ENCODE data around the gene USF1.
"Not testable (repeated sequence)": the region's sequence is repeated elsewhere in the genome, so short reads cannot be mapped to it uniquely, and the experiment has no call there.

USF1 gene

DNA sequence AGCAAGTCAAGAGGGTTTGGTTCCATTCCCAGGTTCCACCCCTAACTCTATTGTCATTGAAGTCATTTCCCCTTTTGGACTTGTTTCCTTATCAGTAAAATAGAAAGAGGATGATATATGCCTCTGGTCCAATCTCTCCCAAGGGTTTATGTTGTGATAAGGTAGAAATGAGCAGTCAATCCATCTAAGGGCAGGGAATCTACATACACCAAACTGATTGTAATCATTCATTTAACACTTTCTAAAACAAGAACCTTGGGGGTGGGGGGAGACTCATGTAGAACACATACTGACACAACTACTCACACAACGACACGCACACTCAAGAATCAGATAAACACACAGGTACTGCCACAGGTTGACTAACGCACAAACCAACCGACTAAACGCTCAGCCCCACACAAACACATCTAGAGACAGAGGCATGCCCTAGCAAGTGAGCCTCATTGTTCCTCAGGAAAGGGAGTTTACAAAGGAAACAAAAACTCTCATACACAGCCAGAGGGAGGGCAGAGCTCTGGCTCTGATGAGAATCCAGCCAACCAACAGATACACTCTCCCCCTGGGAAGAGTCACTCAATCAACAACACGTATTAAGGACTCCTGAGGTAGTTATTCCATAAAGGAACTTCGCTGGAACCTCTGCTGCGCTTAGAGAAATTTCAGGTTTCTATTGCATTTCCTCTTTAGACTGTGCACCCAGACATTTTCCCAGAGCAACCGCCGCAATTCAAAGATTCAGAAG lies 25.9 kb downstream of the USF1 start:
- peak overlapping the region; percentile 98 for H3K4me3 ChIP-seq (ENCODE audit: low read depth, low read length)

DNA sequence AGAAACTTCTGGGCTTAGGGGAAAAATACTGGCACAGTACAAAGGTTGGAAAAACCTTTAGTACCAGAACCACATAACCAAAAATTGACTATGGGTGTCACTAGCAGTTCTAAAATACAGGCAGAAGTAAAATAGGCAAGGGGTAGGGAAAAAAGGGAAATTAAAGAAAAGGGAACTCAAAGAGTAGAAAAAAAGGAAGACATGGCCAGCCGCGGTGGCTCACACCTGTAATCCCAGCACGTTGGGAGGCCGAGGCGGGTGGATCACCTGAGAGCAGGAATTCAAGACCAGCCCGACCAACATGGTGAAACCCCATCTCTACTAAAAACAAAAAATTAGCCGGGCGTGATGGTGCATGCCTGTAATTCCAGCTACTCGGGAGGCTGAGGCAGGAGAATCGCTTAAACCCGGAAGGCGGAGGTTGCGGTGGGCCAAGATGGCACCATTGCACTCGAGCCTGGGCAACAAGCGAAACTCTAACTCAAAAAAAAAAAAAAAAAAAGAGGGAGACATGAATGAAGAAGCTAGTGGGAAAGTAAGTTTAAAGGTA lies 26.6 kb downstream of the USF1 start:
- peak overlapping the region; percentile 98 for H3K4me3 ChIP-seq (ENCODE audit: low read depth, low read length)

DNA sequence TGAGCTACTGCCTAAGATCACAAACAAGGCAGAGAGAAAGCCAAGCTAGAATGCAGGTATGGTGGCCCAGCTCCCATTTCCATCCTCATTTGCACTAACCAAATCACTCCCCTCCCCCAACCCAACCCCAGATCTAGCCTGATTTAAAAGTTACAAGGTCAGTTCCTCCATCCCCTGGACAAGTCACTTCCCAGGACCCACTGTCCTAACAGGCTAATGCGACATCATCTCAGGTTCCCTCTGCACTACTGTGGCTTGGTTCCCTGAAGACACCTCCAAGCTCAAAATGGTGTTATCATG lies 27.2 kb downstream of the USF1 start:
- H3K4me3 ChIP-seq (ENCODE audit: low read depth, low read length) = no peak overlapping the region

- H3K4me3 ChIP-seq (ENCODE audit: low read depth, low read length) = no peak overlapping the region
Observed at GRCh38 chr1:161017756-161018630, 27.8 kb downstream of the USF1 start.

GRCh38 chr1:161017181-161017580 lies 28.6 kb downstream of the USF1 start:
- not testable (repeated sequence) for H3K4me3 ChIP-seq (ENCODE audit: low read depth, low read length)

DNA sequence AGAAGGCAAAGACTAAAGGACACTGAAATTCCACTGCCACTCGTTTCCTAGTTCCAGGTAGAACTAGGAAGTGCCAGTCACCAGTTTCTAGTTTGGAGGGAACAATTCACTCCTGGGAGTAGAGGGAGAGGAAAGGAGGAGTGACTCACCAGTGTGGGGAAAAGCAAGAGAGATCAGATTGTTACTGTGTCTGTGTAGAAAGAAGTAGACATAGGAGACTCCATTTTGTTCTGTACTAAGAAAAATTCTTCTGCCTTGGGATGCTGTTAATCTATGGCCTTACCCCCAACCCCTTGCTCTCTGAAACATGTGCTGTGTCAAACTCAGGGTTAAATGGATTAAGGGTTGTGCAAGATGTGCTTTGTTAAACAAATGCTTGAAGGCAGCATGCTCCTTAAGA lies 29.1 kb downstream of the USF1 start:
- not testable (repeated sequence) for H3K4me3 ChIP-seq (ENCODE audit: low read depth, low read length)

- H3K4me3 ChIP-seq (ENCODE audit: low read depth, low read length) = no peak overlapping the region
Observed at GRCh38 chr1:161013488-161014230, 32.1 kb downstream of the USF1 start.

GRCh38 chr1:161013131-161013487 lies 32.7 kb downstream of the USF1 start:
- H3K4me3 ChIP-seq (ENCODE audit: low read depth, low read length) = no peak overlapping the region

- no peak overlapping the region for H3K4me3 ChIP-seq (ENCODE audit: low read depth, low read length)
Observed at GRCh38 chr1:161012420-161012819, 33.4 kb downstream of the USF1 start.

DNA sequence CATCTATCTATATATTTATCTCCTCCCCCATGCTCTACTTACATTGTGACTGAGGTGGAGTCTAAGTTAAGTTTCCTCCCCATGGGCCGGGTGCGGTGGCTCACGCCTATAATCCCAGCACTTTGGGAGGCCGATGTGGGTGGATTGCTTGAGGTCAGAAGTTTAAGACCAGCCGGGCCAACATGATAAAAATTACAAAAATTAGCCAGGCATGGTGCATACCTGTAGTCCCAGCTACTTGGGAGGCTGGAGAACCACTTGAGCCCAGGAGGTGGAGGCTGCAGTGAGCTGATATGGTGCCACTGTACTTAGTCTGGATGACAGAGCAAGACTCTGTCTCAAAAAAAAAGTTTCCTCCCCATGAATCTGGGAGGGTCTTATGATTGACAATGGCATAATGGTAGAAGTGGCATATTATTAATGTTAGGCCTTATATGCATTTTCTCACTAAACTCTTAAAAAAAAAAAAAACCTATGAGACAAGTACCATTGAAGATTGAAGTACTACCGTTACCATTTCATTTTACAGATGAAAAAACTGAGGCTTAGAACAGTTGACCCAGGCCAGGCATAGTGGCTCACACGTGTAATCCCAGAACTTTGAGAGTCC lies 36.1 kb downstream of the USF1 start:
- no peak overlapping the region for H3K4me3 ChIP-seq (ENCODE audit: low read depth, low read length)

DNA sequence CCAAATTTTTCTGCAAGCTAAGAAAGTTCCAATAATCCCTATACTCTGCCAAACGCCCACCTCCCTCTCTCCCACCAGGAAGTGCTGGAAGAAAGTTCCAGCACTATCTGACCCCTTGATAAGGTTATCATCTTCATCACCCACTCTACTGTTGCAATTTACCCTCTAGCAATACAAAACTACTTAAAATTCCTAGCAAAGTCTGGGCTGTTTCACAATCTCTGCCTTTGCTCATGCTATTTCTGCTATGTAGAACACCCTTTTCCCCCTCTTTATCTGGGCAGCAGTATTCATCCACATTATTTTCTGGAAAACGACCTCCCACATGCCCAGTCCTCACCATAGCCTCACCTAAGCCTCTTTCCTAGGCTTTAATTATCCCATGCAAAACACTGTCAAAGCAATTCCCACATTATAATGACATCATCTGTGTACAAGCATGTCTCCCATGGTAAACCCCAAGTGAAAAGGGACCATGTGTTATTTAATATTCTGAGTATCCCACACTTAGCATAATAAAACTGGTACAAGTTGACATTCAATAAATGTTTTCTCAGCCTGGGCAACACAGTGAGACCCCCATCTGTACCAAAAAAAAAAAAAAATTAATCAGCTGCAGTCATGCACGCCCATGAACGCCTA lies 36.8 kb downstream of the USF1 start:
- H3K4me3 ChIP-seq (ENCODE audit: low read depth, low read length) = no peak overlapping the region

DNA sequence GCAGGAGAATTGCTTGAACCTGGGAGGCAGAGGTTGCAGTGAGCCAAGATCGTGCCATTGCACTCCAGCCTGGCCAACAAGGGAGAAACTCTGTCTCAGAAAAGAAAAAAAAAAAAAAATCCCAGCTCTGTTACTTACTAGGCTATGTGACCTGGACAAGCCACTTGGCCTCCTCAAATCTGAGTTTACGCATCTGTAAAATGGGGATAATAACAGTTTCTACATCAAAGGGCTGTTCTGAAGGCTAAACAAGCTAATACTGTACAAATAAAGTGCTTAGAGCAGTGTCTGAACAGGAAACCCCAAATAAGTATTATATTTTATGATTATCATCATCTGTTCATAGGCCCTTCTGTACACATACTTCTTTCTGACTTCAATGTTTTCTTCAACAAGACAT lies 38.4 kb downstream of the USF1 start:
- no peak overlapping the region for H3K4me3 ChIP-seq (ENCODE audit: low read depth, low read length)

DNA sequence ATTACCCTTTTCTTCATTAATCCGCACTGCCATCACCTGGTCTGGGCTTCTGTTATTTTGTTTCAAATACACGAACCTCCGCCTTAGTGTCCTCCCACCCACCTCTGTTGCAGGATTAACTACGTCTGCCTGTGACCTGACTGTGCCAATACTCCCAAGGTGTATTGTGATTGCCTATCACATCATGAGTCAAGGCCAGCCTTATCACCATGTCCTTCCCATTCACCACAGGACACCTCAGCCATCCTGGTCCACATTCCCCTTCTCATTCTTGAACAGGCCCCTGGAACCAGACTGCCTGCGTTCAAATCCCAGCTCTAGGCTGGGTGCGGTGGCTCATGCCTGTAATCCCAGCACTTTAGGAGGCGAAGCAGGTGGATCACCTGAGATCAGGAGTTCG lies 39.2 kb downstream of the USF1 start:
- H3K4me3 ChIP-seq (ENCODE audit: low read depth, low read length) = no peak overlapping the region

DNA sequence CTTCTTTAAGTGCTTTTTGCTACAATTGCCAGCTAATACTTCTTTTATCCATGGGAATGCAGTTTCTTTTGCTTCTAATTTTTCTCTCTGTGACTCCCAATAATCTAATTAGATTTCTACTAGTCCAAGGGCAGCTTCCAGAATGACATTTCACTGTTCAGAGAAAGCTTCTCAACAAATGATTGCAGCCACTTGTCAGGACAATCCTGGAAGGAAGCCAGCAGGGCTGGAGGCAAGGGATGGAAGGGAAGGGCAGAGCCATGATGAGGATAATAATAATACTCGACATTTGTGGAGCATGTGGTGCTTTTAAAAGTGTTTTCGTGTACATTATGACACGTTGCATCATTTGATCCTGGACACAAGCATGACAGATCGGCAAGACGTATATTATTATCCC lies 44.3 kb downstream of the USF1 start:
- H3K4me3 ChIP-seq (ENCODE audit: low read depth, low read length) = no peak overlapping the region

- no peak overlapping the region for H3K4me3 ChIP-seq (ENCODE audit: low read depth, low read length)
Observed at GRCh38 chr1:161000736-161001480, 44.9 kb downstream of the USF1 start.

DNA sequence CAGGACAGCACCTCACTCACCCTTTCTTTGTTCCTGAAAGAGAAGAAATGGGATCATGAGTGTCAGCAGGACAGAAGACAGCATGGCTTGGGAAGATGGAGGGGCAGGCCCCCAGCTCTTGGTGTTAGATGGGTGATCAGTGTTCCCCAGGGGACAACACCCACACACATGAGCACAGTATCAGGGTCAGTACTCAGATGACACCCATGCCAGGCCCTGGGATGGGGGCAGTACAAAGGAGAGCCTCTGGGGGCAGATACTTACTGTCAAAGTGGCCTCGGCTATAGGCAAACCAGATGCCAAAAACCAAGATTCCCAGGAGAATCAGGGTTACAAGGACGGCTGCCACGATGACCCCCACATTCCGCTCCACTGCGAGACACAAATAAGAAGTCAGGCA lies 46.4 kb downstream of the USF1 start:
- H3K4me3 ChIP-seq (ENCODE audit: low read depth, low read length) = no peak overlapping the region

DNA sequence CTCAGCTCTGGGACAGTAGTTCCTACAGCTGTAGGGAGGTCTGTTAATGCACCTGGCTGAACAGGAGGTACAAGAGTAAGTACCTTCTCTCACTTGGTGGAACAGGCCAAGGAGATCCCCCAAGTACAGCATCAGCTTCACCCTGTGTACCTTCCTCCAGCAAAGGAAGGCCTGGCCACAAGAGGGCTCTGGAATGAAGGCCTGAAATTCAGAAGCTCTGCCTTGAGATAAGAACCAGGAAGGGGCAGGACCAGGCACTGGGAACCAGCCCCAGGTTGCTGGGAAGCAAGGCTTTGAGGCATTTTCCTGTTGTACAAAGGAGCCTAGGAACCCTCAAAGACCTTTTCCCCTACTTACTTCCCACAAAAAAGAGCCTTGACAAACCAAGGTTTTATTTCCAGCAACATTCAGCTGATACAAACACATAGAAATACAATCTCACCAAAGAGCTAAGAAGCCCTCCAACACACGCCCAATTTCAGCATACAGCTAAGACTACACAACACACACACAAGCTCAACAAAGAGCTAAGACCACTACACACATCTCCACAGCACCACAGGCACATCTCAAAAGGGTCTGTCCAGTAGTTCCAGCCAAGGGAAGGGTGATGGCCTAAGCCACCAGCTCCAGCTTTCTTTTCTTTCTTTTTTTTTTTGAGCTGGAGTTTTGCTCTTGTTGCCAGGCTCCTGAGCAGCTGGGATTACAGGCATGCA lies 48.3 kb downstream of the USF1 start:
- H3K4me3 ChIP-seq (ENCODE audit: low read depth, low read length) = no peak overlapping the region

GRCh38 chr1:160996178-160996577 lies 49.6 kb downstream of the USF1 start:
- H3K4me3 ChIP-seq (ENCODE audit: low read depth, low read length) = no peak overlapping the region

DNA sequence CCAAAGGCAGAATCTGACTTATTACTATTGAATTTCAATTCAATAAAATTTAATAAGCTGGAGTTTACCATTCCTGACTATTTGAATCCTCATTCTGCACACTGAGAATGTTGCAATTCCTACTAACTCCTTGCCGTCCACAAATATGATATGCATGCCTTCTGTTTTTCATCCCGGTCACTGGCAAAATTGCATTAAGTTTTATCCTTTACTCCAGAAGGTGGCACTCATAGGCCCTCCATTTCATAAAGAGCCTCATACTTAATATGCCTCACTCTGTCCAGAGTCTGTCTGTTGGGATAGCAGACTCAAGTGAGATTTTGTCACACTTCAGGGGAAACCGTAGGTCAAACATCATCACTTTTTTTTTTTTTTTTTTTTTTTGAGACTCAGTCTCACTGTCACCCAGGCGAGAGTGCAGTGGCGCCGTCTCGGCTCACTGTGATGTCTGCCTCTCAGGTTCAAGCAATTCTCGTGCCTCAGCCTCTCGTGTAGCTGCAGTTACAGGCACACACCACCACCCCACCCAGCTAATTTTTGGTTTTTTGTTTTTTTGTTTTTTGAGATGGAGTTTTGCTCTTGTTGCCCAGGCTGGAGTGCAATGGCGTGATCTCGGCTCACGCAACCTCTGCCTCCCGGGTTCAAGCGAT lies 52.1 kb downstream of the USF1 start:
- no peak overlapping the region for H3K4me3 ChIP-seq (ENCODE audit: low read depth, low read length)

All from iPS-11a (cell line).